Panc1 (cell line): Measurements from ENCODE around the gene RAB27B. TPM values are rescaled to one million over a fixed set of nuclear protein-coding genes. Genes with fewer than 3 reads are reported as not detected.

Source experiments
- ATAC-seq: fragments of 200-7000 bp; cut with Tn5 transposase; 2 replicates; pipeline ENCODE4 v1.9.1; 2020; ENCODE audit warnings: mild to moderate bottlenecking, moderate library complexity
- BruUV-seq: library from RNA; stranded (reverse); fragments of 400-500 nt; replicated peaks from 2 replicates; lab custom pipeline; 2021; lab: Mats Ljungman, UMichigan
- CTCF ChIA-PET: fragments of 300-600 bp; sonication (Branson Sonifier 250); formaldehyde crosslinking; loops from one replicate; lab custom pipeline; 2022; ENCODE audit warnings: antibody characterized with exemption; lab: Charles Lee
- POLR2A ChIA-PET: fragments of 300-600 bp; sonication (Branson Sonifier 250); formaldehyde crosslinking; loops from one replicate; lab custom pipeline; 2022; ENCODE audit warnings: antibody characterized with exemption; lab: Charles Lee
- DNase-seq: peaks from one replicate; pipeline ENCODE4 v3.0.0-alpha.2; 2010; ENCODE audit warnings: low read depth, low spot score
- H3K27ac ChIP-seq: 2 replicates; pipeline ENCODE4 v1.5.1; 2011; ENCODE audit warnings: mild to moderate bottlenecking, low read length, inconsistent platforms
- H3K27me3 ChIP-seq: fragments of 200-500 bp; sonication (Bioruptor generic); 2 replicates; pipeline ENCODE4 v1.6.0; 2014; ENCODE audit warnings: low read length, inconsistent platforms; ENCODE audit not compliant: control insufficient read depth, insufficient read depth
- H3K36me3 ChIP-seq: fragments of 200-500 bp; sonication (Bioruptor generic); 2 replicates; pipeline ENCODE4 v1.5.1; 2014; ENCODE audit warnings: inconsistent platforms, mild to moderate bottlenecking, low read length, moderate library complexity; ENCODE audit not compliant: control insufficient read depth, insufficient read depth
- H3K4me1 ChIP-seq: 2 replicates; pipeline ENCODE4 v1.5.1; 2011; ENCODE audit warnings: inconsistent platforms, mild to moderate bottlenecking, low read length, moderate library complexity; ENCODE audit not compliant: control insufficient read depth, insufficient read depth
- H3K4me3 ChIP-seq, 2 experiments: 2 replicates each; pipeline ENCODE4 v1.5.1; 2011 to 2012; ENCODE audit warnings: low read depth in 2 of 2, low read length in 2 of 2, mild to moderate bottlenecking in 2 of 2, inconsistent platforms in 1 of 2, moderate library complexity in 1 of 2
- H3K9me3 ChIP-seq: fragments of 200-500 bp; sonication (Bioruptor generic); 2 replicates; pipeline ENCODE4 v1.5.1; 2014; ENCODE audit warnings: low read depth, mild to moderate bottlenecking, inconsistent platforms, low read length, moderate library complexity; ENCODE audit not compliant: control insufficient read depth, insufficient read depth
- CTCF ChIP-seq: fragments of 450-650 bp; IDR thresholded peaks from 2 replicates; pipeline ENCODE4 v1.5.1; 2017; ENCODE audit warnings: mild to moderate bottlenecking
- POLR2AphosphoS5 ChIP-seq: IDR thresholded peaks from 2 replicates; pipeline ENCODE4 v1.6.1; 2012; ENCODE audit warnings: mild to moderate bottlenecking, low read depth, low read length, moderate library complexity
- REST ChIP-seq, 2 experiments: IDR thresholded peaks; 2 replicates each; pipeline ENCODE4 v1.6.1; 2011 to 2012; ENCODE audit warnings: low read depth in 2 of 2, control low read depth in 1 of 2, low read length in 1 of 2, mild to moderate bottlenecking in 1 of 2, moderate library complexity in 1 of 2; ENCODE audit not compliant: insufficient read depth in 1 of 2
- SIN3A ChIP-seq: IDR thresholded peaks from 2 replicates; pipeline ENCODE4 v1.6.1; 2012; ENCODE audit warnings: low read depth, mild to moderate bottlenecking, low read length, moderate library complexity, borderline replicate concordance; ENCODE audit not compliant: insufficient read depth
- TCF7L2 ChIP-seq: IDR thresholded peaks from 2 replicates; pipeline ENCODE4 v1.6.1; 2011; ENCODE audit warnings: mild to moderate bottlenecking, low read depth, low read length, inconsistent platforms
- in situ Hi-C: cut with HindIII; loops from 2 replicates; pipeline ENCODE4 v1.10.0; 2016; ENCODE audit warnings: low sequenced_read_pairs, low pct_unique_long_range_greater_than_20kb
- intact Hi-C: fragments of 100-400 bp; cut with micrococcal nuclease; formaldehyde crosslinking; loops from one replicate; pipeline ENCODE4 v1.10.0; 2022; ENCODE audit not compliant: unreplicated experiment
- total RNA-seq: library from RNA; stranded (reverse); gene quantifications from one replicate; pipeline ENCODE4 v1.2.1, GENCODE V29; 2021; ENCODE audit not compliant: unreplicated experiment

RAB27B gene
- total RNA-seq, 1 experiment from 2014 or later: 3.9 TPM

- no peak for ATAC-seq
These were observed 48.8 kb downstream of the RAB27B start for GRCh38 chr18:54877076-54877475.

GRCh38 chr18:54878159-54878622, 49.9 kb downstream of the RAB27B start:
- BruUV-seq: no TSS peak
- in situ Hi-C loops: no loop called here

More at GRCh38 chr18:54877076-54877475, 48.8 kb downstream of the RAB27B start:
- in situ Hi-C loops: no loop called here
- ChIA-PET CTCF (no interaction called here), POLR2A (no interaction called here)
- no TSS peak for BruUV-seq
- Histone ChIP-seq H3K9me3 (no peaks in the 10 kb centered on the region), H3K4me3 (no peak overlapping the region), H3K27ac (no peak overlapping the region), H3K36me3 (no peaks in the 10 kb centered on the region), H3K27me3 (no peaks in the 10 kb centered on the region), H3K4me1 (no peaks in the 10 kb centered on the region)
- intact Hi-C loops: no loop called here
- DNase-seq: no peak
- TF ChIP-seq SIN3A: no peak
- no peak for TF ChIP-seq REST (IDR thresholded peaks at IDR 0.05; ENCODE audit: insufficient read depth in 1 of 2, low read depth in 2 of 2, low read length in 1 of 2)
- no peak for TF ChIP-seq CTCF
- no peak for TF ChIP-seq TCF7L2
- TF ChIP-seq POLR2AphosphoS5: no peak

More at GRCh38 chr18:54878159-54878622, 49.9 kb downstream of the RAB27B start:
- POLR2A ChIA-PET: no interaction called here
- Histone ChIP-seq H3K27me3 (no peaks in the 10 kb centered on the region), H3K4me1 (no peaks in the 10 kb centered on the region), H3K36me3 (no peaks in the 10 kb centered on the region), H3K27ac (no peak overlapping the region), H3K9me3 (no peaks in the 10 kb centered on the region), H3K4me3 (no peak overlapping the region)
- TF ChIP-seq POLR2AphosphoS5 (no peak), TCF7L2 (no peak), CTCF (no peak), REST (IDR thresholded peaks at IDR 0.05; ENCODE audit: insufficient read depth in 1 of 2, low read depth in 2 of 2, low read length in 1 of 2) (no peak), SIN3A (no peak)
- intact Hi-C loops: no loop called here
- CTCF ChIA-PET: no interaction called here
- DNase-seq (no peak), ATAC-seq (no peak)
